Lung (tissue), 12 donors: Measurements from ENCODE around the gene EPB41L2. TPM values are rescaled to one million over a fixed set of nuclear protein-coding genes. Genes with fewer than 3 reads are reported as not detected.
"Not testable (repeated sequence)": the region's sequence is repeated elsewhere in the genome, so short reads cannot be mapped to it uniquely, and the experiment has no call there.

Source experiments
- ATAC-seq: fragments of 200-7000 bp; cut with Tn5 transposase; one replicate; pipeline ENCODE4 v1.9.1; 2020; ENCODE audit warnings: moderate number of reproducible peaks; ENCODE audit not compliant: insufficient read depth, low FRiP score
- DNase-seq, 3 donors: peaks; one replicate each; pipeline ENCODE4 v3.0.0-alpha.2; 2013 to 2017
- H3K27ac ChIP-seq, 2 donors: one replicate each; pipeline ENCODE4 v1.5.1; 2013; ENCODE audit warnings: mild to moderate bottlenecking in 2 of 2, moderate library complexity in 2 of 2, control low read depth in 1 of 2, inconsistent platforms in 1 of 2, low read depth in 1 of 2, low read length in 1 of 2
- H3K27me3 ChIP-seq, 3 donors: one replicate each; pipeline ENCODE4 v1.5.1; 2013; ENCODE audit warnings: low read length in 2 of 3; ENCODE audit not compliant: control insufficient read depth in 3 of 3, insufficient read depth in 3 of 3
- H3K36me3 ChIP-seq, 4 donors: one replicate each; pipeline ENCODE4 v1.5.1; 2013; ENCODE audit warnings: low read length in 4 of 4, mild to moderate bottlenecking in 1 of 4, moderate library complexity in 1 of 4; ENCODE audit not compliant: control insufficient read depth in 4 of 4, insufficient read depth in 4 of 4
- H3K4me1 ChIP-seq, 5 donors: one replicate each; pipeline ENCODE4 v1.5.1; 2013; ENCODE audit warnings: low read length in 5 of 5, mild to moderate bottlenecking in 2 of 5, moderate library complexity in 1 of 5; ENCODE audit not compliant: control insufficient read depth in 5 of 5, insufficient read depth in 5 of 5
- H3K4me3 ChIP-seq: one replicate; pipeline ENCODE4 v1.5.1; 2013; ENCODE audit warnings: mild to moderate bottlenecking, control low read depth, moderate library complexity
- H3K9ac ChIP-seq, 2 donors: one replicate each; pipeline ENCODE4 v1.5.1; 2013; ENCODE audit warnings: low read length in 2 of 2, control low read depth in 1 of 2; ENCODE audit not compliant: insufficient read depth in 1 of 2
- H3K9me3 ChIP-seq, 4 donors: one replicate each; pipeline ENCODE4 v1.5.1; 2013; ENCODE audit warnings: low read length in 3 of 4, mild to moderate bottlenecking in 1 of 4, moderate library complexity in 1 of 4; ENCODE audit not compliant: control insufficient read depth in 4 of 4, insufficient read depth in 3 of 4
- WGBS, 2 donors: extraction: QIAGEN DNeasy Blood & Tissue Kit; methylation state at CpG; one replicate each; pipeline ENCODE4 v1.1.7; 2013; 5-methylcytosine and 5-hydroxymethylcytosine counted together
- polyA plus RNA-seq, 2 donors: library from polyadenylated mRNA; stranded (reverse); fragments of 200-250 nt; gene quantifications; one replicate each; pipeline ENCODE4 v1.2.1, GENCODE V29; 2013
- total RNA-seq, 2 donors: library from RNA; depleted of rRNA in 1 of 2; stranded (reverse); fragments of >200 nt in 1 of 2; gene quantifications; one replicate each; pipeline ENCODE4 v1.2.1, GENCODE V29; 2014 to 2021
- TF ChIP-seq, protein P1 (sequence below): IDR thresholded peaks from 2 replicates; pipeline ENCODE4 v1.5.1; 2012; ENCODE audit warnings: mild to moderate bottlenecking; ENCODE audit errors: control extremely low read depth, extremely low read depth
- donor health status: control.
- donor health status: control.
- donor health status: Bipolar disorder and iron deficiency.
- donor health status: healthy.
- donor health status: DM: yes; HTN: yes; CAD: no.

EPB41L2 gene
- total and polyA plus RNA-seq, 4 donors = 21.9 to 265 (median 52.7) TPM

DNA sequence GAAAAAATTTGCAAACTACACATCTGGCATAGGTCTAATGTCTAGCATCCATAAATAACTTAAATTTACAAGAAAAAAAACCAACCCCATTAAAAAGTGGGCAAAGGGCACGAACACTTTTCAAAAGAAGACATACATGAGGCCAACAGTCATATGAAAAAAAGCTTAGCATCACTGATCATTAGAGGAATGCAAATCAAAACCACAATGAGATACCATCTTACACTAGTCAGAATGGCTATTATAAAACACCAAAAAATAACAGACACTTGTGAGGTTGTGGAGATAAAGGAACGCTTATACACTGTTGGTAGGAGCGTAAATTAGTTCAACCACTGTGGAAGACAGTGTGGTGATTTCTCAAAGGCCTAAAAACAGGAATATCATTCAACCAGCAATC lies 33.7 kb upstream of the EPB41L2 start:
- H3K27ac ChIP-seq = no peak overlapping the region
- peaks cover 0 to 5% (median 2%) of the 10 kb centered on the region in 4 donors for H3K9me3 ChIP-seq
- TF ChIP-seq, protein P1, sequence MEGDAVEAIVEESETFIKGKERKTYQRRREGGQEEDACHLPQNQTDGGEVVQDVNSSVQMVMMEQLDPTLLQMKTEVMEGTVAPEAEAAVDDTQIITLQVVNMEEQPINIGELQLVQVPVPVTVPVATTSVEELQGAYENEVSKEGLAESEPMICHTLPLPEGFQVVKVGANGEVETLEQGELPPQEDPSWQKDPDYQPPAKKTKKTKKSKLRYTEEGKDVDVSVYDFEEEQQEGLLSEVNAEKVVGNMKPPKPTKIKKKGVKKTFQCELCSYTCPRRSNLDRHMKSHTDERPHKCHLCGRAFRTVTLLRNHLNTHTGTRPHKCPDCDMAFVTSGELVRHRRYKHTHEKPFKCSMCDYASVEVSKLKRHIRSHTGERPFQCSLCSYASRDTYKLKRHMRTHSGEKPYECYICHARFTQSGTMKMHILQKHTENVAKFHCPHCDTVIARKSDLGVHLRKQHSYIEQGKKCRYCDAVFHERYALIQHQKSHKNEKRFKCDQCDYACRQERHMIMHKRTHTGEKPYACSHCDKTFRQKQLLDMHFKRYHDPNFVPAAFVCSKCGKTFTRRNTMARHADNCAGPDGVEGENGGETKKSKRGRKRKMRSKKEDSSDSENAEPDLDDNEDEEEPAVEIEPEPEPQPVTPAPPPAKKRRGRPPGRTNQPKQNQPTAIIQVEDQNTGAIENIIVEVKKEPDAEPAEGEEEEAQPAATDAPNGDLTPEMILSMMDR = no peak
- DNase-seq (no peak), ATAC-seq (no peak)
- no peak overlapping the region for H3K4me3 ChIP-seq
- no peaks in the 10 kb centered on the region for H3K36me3 ChIP-seq
- no peaks in the 10 kb centered on the region for H3K4me1 ChIP-seq
- no peaks in the 10 kb centered on the region for H3K27me3 ChIP-seq
- WGBS, 2 donors = 84 to 96% methylated on average over 3 of the region's 3 CpGs
- H3K9ac ChIP-seq = no peak overlapping the region

DNA sequence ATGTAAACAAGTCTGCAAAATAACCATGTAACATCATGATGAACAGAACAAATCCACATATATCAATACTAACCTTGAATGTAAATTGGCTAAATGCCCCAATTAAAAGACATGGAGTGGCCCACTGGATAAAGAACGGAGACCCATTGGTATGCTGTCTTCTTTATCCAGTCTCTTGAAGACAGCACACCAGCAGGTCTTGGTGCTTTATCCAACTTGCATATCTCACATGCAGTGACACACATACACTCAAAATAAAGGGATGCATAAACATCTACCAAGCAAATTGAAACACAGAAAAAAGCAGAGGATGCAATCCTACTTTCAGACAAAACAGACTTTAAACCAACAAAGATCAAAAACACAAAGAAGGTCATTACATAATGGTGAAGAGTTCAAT lies 30.3 kb upstream of the EPB41L2 start:
- ATAC-seq = no peak
- Histone ChIP-seq H3K9ac (no peak overlapping the region), H3K27me3 (no peaks in the 10 kb centered on the region), H3K4me1 (no peaks in the 10 kb centered on the region), H3K36me3 (no peaks in the 10 kb centered on the region), H3K27ac (no peak overlapping the region), H3K4me3 (no peak overlapping the region), H3K9me3 (peaks cover 0 to 5% (median 2%) of the 10 kb centered on the region in 4 donors)
- WGBS, 2 donors = 94 to 97% methylated on average over 1 of the region's 1 CpG
- TF ChIP-seq, protein P1 = no peak
- DNase-seq = no peak

DNA sequence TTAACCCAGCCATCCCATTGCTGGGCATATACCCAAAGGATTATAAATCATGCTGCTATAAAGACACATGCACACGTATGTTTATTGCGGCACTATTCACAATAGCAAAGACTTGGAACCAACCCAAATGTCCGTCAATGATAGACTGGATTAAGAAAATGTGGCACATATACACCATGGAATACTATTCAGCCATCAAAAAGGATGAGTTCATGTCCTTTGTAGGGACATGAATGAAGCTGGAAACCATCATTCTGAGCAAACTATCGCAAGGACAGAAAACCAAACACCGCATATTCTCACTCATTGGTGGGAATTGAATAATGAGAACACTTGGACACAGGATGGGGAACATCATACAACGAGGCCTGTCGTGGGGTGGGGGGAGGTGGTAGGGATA lies 28.9 kb upstream of the EPB41L2 start:
- H3K9me3 ChIP-seq, H3K4me3 ChIP-seq, H3K9ac ChIP-seq, ATAC-seq, H3K27ac ChIP-seq, H3K36me3 ChIP-seq, H3K4me1 ChIP-seq, DNase-seq, H3K27me3 ChIP-seq: not testable (repeated sequence)
- 95 to 98% methylated on average over 6 to 7 of the region's 7 CpGs for WGBS, 2 donors

DNA sequence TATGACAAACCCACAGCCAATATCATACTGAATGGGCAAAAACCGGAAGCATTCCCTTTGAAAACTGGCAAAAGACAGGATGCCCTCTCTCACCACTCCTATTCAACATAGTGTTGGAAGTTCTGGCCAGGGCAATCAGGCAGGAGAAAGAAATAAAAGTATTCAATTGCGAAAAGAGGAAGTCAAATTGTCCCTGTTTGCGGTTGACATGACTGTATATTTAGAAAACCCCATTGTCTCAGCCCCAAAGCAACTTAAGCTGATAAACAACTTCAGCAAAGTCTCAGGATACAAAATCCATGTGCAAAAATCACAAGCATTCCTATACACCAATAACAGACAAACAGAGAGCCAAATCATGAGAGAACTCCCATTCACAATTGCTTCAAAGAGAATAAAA lies 27.3 kb upstream of the EPB41L2 start:
- H3K27me3 ChIP-seq, H3K9ac ChIP-seq, H3K36me3 ChIP-seq, ATAC-seq, DNase-seq, H3K27ac ChIP-seq, H3K4me1 ChIP-seq, H3K4me3 ChIP-seq, H3K9me3 ChIP-seq: not testable (repeated sequence)
- WGBS, 2 donors = 55 to 68% methylated on average over 3 of the region's 3 CpGs

DNA sequence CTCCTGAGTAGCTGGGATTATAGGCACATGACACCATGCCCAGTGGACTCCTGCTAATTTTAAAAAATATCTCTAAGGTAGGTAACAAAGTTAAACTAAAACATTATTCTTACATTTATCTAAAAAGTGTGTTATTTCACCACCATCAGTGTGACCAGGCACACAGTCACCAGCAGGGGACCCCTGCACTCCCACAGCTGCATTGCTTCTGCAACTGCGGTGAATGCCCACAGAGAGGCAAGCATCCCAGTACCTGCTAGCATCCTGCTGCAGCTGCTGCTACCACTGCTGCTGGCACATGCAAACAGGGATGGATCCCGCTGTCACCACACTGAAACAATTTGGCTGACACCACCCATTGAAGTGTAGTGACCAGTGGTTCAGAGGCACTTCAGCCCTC lies 21.9 kb upstream of the EPB41L2 start:
- Histone ChIP-seq H3K9ac (no peak overlapping the region), H3K27ac (no peak overlapping the region), H3K9me3 (peaks cover 0 to 9% (median 0%) of the 10 kb centered on the region in 4 donors), H3K36me3 (no peaks in the 10 kb centered on the region), H3K4me3 (no peak overlapping the region), H3K4me1 (no peaks in the 10 kb centered on the region), H3K27me3 (no peaks in the 10 kb centered on the region)
- no peak for DNase-seq
- TF ChIP-seq, protein P1 = no peak
- WGBS, 2 donors = 93 to 94% methylated on average over 2 of the region's 2 CpGs
- ATAC-seq = no peak
